Activated CD4-positive, alpha-beta T cell treated with anti-CD3 and anti-CD28 coated beads, Interleukin-2, amount 10 ng/mL, durations not matched to agents 24 days and 14 days (primary cell): ENCODE data around the gene DCUN1D3. TPM values are rescaled to one million over a fixed set of nuclear protein-coding genes. Genes with fewer than 3 reads are reported as not detected.
"Not testable (repeated sequence)": the region's sequence is repeated elsewhere in the genome, so short reads cannot be mapped to it uniquely, and the experiment has no call there.

Experiments
- DNase-seq: peaks from one replicate; pipeline ENCODE4 v3.0.0; 2022
- H3K27ac Mint-ChIP-seq: one replicate; pipeline ENCODE4 v1.8.0; 2022; ENCODE audit warnings: mild to moderate bottlenecking, mixed read lengths
- H3K27me3 Mint-ChIP-seq: one replicate; pipeline ENCODE4 v1.8.0; 2022; ENCODE audit warnings: mixed read lengths
- H3K36me3 Mint-ChIP-seq: one replicate; pipeline ENCODE4 v1.8.0; 2022; ENCODE audit warnings: low read depth, mild to moderate bottlenecking, mixed read lengths
- H3K4me1 Mint-ChIP-seq: one replicate; pipeline ENCODE4 v1.8.0; 2021; ENCODE audit warnings: mixed read lengths
- H3K4me3 Mint-ChIP-seq: one replicate; pipeline ENCODE4 v1.8.0; 2022; ENCODE audit warnings: mild to moderate bottlenecking, moderate library complexity, mixed read lengths
- H3K9me3 Mint-ChIP-seq: one replicate; pipeline ENCODE4 v1.8.0; 2021; ENCODE audit warnings: mixed read lengths
- intact Hi-C: fragments of 100-400 bp; cut with micrococcal nuclease; formaldehyde crosslinking; loops from one replicate; pipeline ENCODE4 v1.15.1; 2023
- total RNA-seq: library from RNA; stranded (reverse); gene quantifications from 2 replicates; pipeline ENCODE4 v1.2.3, GENCODE V29; 2022

Gene DCUN1D3
- total RNA-seq, 1 donor from 2014 or later, result 12.3 TPM

GRCh38 chr16:20805684-20806167, 94.4 kb downstream of the DCUN1D3 start:
- Mint-ChIP-seq H3K27ac (peak overlapping the region; percentile 96), H3K4me3 (peak overlapping the region; percentile 94), H3K4me1 (peaks cover 22% of the 10 kb centered on the region)
- not testable (repeated sequence) for H3K9me3 Mint-ChIP-seq, H3K36me3 Mint-ChIP-seq, H3K27me3 Mint-ChIP-seq, DNase-seq
- intact Hi-C loops, result loop anchor here (1.0 to 10.0 kb wide), 4 partner anchors 45 to 499 kb away; partner anchors contain the start of genes DCUN1D3, LYRM1 and THUMPD1

Other genes starting within 250 kb of the DCUN1D3 start
- not detected in 2 replicates for gene ACSM1, start 202.7 kb downstream of the DCUN1D3 start, total RNA-seq
- gene THUMPD1, start 158.5 kb downstream of the DCUN1D3 start, total RNA-seq, result 44.7 and 47.4 TPM in 2 replicates
- gene ACSM3, start 136.3 kb downstream of the DCUN1D3 start, total RNA-seq, result 2.7 and 3.5 TPM in 2 replicates
- gene ERI2, start 93.9 kb downstream of the DCUN1D3 start, total RNA-seq, result 15.1 and 15.7 TPM in 2 replicates
- 9.3 and 11.7 TPM in 2 replicates for gene REXO5, start 93.8 kb downstream of the DCUN1D3 start, total RNA-seq
- gene LYRM1, start 413 bp upstream of the DCUN1D3 start, total RNA-seq, result 20.9 and 26.5 TPM in 2 replicates